ENCODE results near the gene PPM1M.
"Not testable (repeated sequence)": the region's sequence is repeated elsewhere in the genome, so short reads cannot be mapped to it uniquely, and the experiment has no call there.

PPM1M gene

DNA sequence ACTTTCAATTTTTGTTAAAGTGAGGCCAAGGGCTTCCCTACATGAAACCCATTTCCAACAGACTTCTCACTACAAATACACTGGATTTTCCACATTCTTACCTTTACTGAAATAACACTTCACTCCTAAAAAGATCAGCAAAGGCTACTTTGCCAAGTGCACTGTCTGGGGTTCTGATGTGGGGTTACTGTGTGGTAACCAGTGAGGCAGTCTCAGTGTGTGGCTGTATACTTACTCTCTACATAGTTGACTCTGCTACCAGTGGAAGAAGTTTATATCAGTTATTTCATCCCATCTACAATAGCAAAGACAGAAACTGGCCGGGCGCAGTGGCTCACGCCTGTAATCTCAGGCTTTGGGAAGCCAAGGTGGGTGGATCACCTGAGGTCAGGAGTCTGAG lies 27.3 kb downstream of the PPM1M start:
- H3K27me3 ChIP-seq (ENCODE audit: low read depth) = no peaks in the 10 kb centered on the region

DNA sequence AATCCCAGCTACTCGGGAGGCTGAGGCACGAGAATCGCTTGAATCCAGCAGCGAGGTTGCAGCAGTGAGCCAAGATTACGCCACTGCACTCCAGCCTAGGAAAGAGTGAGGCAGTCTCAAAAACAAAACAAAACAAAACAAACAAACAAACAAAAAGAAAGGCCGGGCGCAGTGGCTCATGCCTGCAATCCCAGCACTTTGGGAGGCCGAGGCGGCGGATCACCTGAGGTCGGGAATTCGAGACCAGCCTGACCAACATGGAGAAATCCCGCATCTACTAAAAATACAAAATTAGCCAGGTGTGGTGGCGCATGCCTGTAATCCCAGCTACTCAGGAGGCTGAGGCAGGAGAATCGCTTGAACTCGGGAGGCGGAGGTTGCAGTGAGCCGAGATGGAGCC lies 29.2 kb downstream of the PPM1M start:
- H3K4me1 ChIP-seq = peaks cover 30% of the 10 kb centered on the region
- DNase-seq (ENCODE audit: low spot score in 2 of 2); H3K27me3 ChIP-seq (ENCODE audit: low read depth); H3K9me3 ChIP-seq; H3K4me3 ChIP-seq: not testable (repeated sequence)
- in situ Hi-C loops (cut with MboI; ENCODE audit: low sequenced_read_pairs) = loop anchor here (25.0 kb wide), 1 partner anchor 413 kb away; the partner anchor contains the start of genes GNL3 and PBRM1
- peaks cover 66% of the 10 kb centered on the region for H3K36me3 ChIP-seq (replicated peaks)

More for the DNA sequence above, 27.3 kb downstream of the PPM1M start:
- H3K4me1 ChIP-seq = peaks cover 23% of the 10 kb centered on the region
- DNase-seq (ENCODE audit: low spot score in 2 of 2) = no peak
- H3K9me3 ChIP-seq = no peaks in the 10 kb centered on the region
- peaks cover 83% of the 10 kb centered on the region for H3K36me3 ChIP-seq (replicated peaks)
- in situ Hi-C loops (cut with MboI; ENCODE audit: low sequenced_read_pairs) = loop anchor here (25.0 kb wide), 1 partner anchor 414 kb away; the partner anchor contains the start of genes GNL3 and PBRM1
- H3K4me3 ChIP-seq = peak overlapping the region; percentile 2; the same call in 1 of the 2 replicates

DNA sequence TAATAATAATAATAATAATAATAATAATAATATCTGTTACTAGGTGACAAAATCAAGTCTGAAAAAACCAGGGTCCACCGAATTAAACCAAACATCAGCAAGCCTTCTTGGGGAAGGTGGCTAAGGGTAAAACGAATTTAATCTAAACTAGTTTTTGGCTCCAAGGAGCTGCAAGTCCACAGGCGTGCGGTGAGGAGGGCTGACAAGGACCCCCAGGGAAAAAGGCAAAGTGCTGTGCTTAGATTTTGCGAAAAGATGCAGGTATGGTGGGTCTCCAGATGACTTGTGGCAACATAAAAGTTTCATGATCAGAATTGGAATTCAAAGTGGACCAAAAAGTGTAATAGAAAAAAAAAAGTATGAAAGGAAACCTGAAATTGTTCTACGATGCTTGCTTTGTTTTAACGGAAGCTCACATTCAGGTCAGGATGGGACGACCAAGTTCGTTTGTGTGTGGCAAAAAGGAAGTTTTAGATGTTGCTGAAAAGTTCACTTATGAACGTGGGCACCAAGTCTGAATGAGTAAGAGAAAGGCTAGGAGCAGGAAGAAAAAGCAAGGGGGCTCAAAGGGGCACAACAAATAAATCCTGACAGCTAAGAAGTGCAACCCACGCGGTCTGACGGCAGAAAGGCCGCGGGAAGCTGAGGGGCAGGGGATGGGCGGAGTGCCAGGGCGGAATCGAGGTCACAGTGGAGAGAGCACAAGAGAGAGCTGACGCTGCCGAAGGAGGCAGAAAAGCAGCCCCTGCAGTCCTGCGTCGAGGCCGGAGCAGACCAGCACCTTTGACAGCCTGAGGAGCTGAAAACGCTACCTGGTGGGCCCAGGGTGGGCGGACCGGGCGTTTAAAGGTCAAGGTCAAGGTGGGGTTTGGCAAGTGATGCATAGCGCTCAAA lies 31.8 kb downstream of the PPM1M start:
- DNase-seq (ENCODE audit: low spot score in 2 of 2) = peak; percentile 55 to 89
- Histone ChIP-seq H3K36me3 (replicated peaks) (peaks cover 47% of the 10 kb centered on the region), H3K4me1 (peaks cover 36% of the 10 kb centered on the region), H3K4me3 (peak overlapping the region; percentile 78), H3K9me3 (no peaks in the 10 kb centered on the region), H3K27me3 (ENCODE audit: low read depth) (no peaks in the 10 kb centered on the region)
- in situ Hi-C loops (cut with MboI; ENCODE audit: low sequenced_read_pairs) = no loop called here

DNA sequence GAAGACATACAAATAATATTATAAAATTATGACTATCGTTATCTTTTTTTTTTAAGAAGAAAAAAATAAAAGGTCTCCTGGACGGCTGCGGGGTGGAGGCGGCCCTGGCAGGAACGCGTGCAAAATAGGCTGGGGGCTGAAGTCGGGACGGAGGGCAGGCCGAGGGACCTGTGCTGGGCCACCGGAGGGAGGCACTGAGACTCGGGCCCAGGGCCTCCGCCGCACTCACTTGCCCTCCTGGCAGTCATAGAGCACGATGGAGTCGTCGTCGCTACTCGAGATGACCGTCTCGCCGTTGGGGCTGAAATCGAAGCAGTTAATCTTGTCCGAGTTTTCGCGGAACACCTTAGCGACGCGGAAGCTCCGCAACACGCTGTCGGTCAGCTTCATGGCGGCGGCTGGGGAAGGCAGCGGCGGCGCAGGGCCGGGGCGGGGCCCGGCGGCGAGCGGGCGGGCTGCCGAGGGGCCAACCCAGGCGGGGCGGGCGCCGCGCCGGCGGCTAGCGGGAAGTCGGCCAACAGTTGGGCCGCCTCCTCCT lies 32.5 kb downstream of the PPM1M start:
- Histone ChIP-seq H3K27me3 (ENCODE audit: low read depth) (no peaks in the 10 kb centered on the region), H3K36me3 (replicated peaks) (peaks cover 43% of the 10 kb centered on the region), H3K4me3 (peak overlapping the region; percentile 78), H3K9me3 (no peaks in the 10 kb centered on the region), H3K4me1 (peaks cover 30% of the 10 kb centered on the region)
- DNase-seq (ENCODE audit: low spot score in 2 of 2) = peak in 1 of 2 experiments; percentile 21
- in situ Hi-C loops (cut with MboI; ENCODE audit: low sequenced_read_pairs) = no loop called here

DNA sequence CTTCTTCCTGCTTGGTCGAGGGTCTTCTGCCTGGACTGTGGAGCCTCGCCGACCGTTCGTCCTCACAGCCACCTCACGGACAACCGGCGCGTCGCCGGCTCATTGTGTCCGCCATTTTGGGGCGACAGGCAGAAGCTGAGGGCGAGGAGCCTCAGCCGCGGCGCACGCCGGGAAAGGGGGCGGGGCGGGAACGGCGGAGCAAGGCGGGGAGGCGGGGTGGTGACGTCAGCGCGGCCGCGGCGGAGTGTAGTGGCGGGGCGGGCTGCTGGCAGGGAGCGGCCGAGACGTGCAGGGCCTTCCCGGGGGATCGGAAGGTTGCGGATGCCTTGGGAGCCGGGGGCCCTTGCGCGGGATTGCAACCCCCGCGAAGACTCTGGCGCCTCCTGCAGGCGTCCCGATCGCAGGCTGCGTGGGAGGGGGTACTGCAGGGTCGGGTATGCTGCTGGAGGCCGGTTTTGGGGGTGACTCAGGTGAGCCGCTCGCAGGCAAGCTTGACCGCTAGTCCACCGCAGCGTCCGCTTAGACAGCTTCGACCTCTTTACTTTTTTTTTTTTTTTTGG lies 33.0 kb downstream of the PPM1M start, which contains the start of gene WDR82:
Gene WDR82 (minus strand): TSS at position 140 of the 560 bp plus-strand sequence. CDS start 288 bp downstream, outside the sequence.
- in situ Hi-C loops (cut with MboI; ENCODE audit: low sequenced_read_pairs) = no loop called here
- Histone ChIP-seq H3K27me3 (ENCODE audit: low read depth) (no peaks in the 10 kb centered on the region), H3K9me3 (no peaks in the 10 kb centered on the region), H3K36me3 (replicated peaks) (peaks cover 39% of the 10 kb centered on the region), H3K4me3 (peak within 1 kb of the TSS; percentile 78), H3K4me1 (peaks cover 26% of the 10 kb centered on the region)
- peak; percentile 93 to 99 for DNase-seq (ENCODE audit: low spot score in 2 of 2)

DNA sequence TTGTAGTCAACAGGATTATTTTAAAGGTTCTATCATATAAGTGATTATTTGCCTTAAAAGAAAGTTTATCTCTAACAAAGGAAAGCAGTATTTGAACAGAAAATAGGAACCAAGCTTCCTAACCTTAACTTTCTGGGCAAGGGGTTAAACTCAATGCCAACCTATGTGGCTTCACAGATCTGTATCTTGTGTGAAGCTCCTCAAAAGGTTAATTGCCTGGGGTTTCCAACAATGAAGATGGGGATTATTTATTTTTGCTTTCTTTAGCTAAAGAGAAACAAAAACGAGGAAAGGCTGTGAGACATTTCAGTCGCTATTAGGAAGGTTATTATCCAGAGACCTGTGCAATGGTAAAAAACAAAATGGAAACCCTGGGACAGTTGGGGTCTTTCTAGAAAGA lies 34.0 kb downstream of the PPM1M start:
- peak overlapping the region; percentile 78 for H3K4me3 ChIP-seq
- no peaks in the 10 kb centered on the region for H3K27me3 ChIP-seq (ENCODE audit: low read depth)
- in situ Hi-C loops (cut with MboI; ENCODE audit: low sequenced_read_pairs) = no loop called here
- peaks cover 20% of the 10 kb centered on the region for H3K4me1 ChIP-seq
- no peak for DNase-seq (ENCODE audit: low spot score in 2 of 2)
- peaks cover 29% of the 10 kb centered on the region for H3K36me3 ChIP-seq (replicated peaks)
- no peaks in the 10 kb centered on the region for H3K9me3 ChIP-seq

DNA sequence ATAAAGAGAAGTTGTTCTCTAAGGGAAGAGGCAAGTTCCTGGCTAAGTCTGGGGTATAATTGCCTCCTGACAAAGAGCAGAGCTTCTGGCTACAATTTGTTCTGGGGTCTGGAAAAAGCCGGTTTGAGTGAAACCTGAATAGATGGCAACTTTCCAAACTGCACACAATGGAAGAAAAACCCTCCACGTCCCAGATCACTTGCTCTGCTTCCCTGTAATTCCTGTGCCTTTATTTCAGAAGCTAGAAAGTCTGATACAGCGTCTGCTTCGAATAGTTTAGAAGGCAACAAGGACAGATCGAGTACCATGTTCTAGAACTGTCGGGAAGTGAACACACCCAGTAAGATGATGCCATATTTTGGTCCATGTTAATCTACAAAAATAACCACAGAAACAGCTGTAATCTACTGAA lies 34.5 kb downstream of the PPM1M start:
- Histone ChIP-seq H3K36me3 (replicated peaks) (peaks cover 26% of the 10 kb centered on the region), H3K27me3 (ENCODE audit: low read depth) (no peaks in the 10 kb centered on the region), H3K9me3 (no peaks in the 10 kb centered on the region), H3K4me3 (no peak overlapping the region), H3K4me1 (peaks cover 20% of the 10 kb centered on the region)
- in situ Hi-C loops (cut with MboI; ENCODE audit: low sequenced_read_pairs) = no loop called here
- DNase-seq (ENCODE audit: low spot score in 2 of 2) = peak; percentile 78 to 93

DNA sequence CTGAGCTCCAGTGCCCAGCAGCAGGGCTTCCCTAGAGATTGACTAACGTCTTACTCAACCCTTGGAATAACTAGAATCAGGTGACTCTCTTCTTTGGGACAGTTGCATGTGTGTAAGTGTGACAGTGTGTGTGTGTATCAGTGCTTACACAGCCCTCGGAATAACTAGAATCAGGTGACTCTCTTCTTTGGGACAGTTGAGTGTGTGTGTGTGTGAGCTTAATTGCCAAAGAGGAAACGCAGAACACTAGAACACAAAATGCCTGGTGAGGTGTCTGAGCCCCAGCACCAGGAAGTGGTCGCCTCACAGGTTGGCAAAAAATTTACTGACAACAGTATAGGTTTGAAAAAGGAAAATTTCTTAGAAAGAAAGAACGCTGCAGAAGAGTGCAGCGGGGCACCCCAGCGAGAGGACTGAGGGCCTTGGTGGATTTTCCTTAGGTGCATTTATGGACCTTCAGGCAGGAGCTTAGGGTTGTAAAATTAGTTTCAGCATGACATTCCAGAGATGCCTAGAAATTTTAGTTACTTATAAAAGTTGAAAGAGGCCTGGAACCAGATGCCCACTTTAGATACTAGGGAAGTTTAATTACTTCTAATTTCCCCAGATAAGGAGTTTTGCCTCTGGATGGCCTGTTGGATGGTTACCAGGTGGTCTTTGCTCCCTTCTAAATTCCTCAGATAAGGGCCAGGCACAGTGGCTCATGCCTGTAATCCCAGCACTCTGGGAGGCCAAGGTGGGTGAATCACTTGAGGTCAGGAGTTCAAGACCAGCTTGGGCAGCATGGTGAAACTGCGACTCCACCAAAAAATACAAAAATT lies 36.6 kb downstream of the PPM1M start:
- H3K9me3 ChIP-seq = no peaks in the 10 kb centered on the region
- H3K4me1 ChIP-seq = peaks cover 18% of the 10 kb centered on the region
- DNase-seq (ENCODE audit: low spot score in 2 of 2) = no peak
- peaks cover 14% of the 10 kb centered on the region for H3K36me3 ChIP-seq (replicated peaks)
- in situ Hi-C loops (cut with MboI; ENCODE audit: low sequenced_read_pairs) = no loop called here
- H3K27me3 ChIP-seq (ENCODE audit: low read depth) = no peaks in the 10 kb centered on the region
- no peak overlapping the region for H3K4me3 ChIP-seq

DNA sequence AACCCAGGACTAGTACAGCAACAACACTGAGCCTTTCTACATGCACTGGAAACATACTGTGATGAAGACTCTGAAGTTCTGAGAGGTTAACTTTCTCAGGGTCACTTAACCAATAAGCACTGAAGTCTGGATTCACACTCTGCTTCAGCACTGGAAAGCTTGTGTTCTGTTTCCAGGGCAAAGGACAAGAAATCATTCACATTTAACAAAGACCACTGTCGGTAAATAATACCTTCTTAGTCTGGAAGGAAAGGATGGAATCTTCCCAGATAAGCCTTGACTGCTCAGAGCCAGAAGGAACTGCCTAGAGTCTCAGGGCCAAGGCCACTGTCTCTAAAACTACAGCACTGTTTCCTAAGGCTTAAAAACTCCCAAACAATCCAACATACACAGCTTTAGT lies 37.7 kb downstream of the PPM1M start:
- Histone ChIP-seq H3K4me3 (no peak overlapping the region), H3K36me3 (replicated peaks) (peaks cover 5% of the 10 kb centered on the region), H3K4me1 (peaks cover 18% of the 10 kb centered on the region), H3K9me3 (no peaks in the 10 kb centered on the region), H3K27me3 (ENCODE audit: low read depth) (no peaks in the 10 kb centered on the region)
- no peak for DNase-seq (ENCODE audit: low spot score in 2 of 2)
- in situ Hi-C loops (cut with MboI; ENCODE audit: low sequenced_read_pairs) = no loop called here

DNA sequence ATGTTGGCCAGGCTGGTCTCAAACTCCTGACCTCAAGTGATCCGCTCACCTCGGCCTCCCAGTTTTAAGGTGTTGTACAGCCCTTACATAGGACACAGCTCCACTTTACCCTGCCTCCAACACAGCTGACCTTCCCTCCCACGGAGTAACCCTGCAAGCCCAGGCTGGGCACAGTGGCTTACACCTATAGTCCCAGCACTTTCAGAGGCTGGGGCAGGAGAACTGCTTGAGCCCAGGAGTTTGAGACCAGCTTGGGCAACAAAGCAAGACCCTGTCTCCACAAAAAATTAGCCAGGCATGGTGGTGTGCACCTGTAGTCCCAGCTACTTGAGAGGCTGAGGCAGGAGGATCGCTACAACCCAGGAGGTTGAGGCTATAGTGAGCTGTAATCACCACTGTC lies 38.5 kb downstream of the PPM1M start:
- peaks cover 18% of the 10 kb centered on the region for H3K4me1 ChIP-seq
- not testable (repeated sequence) for DNase-seq (ENCODE audit: low spot score in 2 of 2)

DNA sequence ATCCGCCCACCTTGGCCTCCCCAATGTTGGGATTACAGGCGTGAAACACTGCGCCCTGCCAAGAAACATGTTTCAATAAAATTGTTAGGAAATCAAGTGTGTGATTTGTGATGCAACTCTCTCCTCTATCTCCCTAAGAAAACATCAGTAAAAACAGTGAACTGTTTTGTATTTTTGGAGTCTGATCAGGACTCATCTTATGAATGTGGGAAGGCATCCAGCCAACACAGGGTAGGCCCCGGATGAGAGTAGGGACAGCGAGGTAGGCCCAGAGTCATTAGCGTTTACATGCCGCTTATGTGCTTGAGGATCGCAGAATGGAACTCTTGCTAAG lies 41.2 kb downstream of the PPM1M start:
- peak overlapping the region; percentile 100 for H3K4me3 ChIP-seq
- no peaks in the 10 kb centered on the region for H3K9me3 ChIP-seq
- H3K4me1 ChIP-seq = peaks cover 4% of the 10 kb centered on the region
- no peaks in the 10 kb centered on the region for H3K27me3 ChIP-seq (ENCODE audit: low read depth)
- in situ Hi-C loops (cut with MboI; ENCODE audit: low sequenced_read_pairs) = no loop called here
- peaks cover 5% of the 10 kb centered on the region; the same call in 1 of the 2 replicates for H3K36me3 ChIP-seq (replicated peaks)
- DNase-seq (ENCODE audit: low spot score in 2 of 2) = no peak

More for the DNA sequence above, 38.5 kb downstream of the PPM1M start:
- in situ Hi-C loops (cut with MboI; ENCODE audit: low sequenced_read_pairs); H3K9me3 ChIP-seq; H3K27me3 ChIP-seq (ENCODE audit: low read depth); H3K36me3 ChIP-seq (replicated peaks); H3K4me3 ChIP-seq: not testable (repeated sequence)

DNA sequence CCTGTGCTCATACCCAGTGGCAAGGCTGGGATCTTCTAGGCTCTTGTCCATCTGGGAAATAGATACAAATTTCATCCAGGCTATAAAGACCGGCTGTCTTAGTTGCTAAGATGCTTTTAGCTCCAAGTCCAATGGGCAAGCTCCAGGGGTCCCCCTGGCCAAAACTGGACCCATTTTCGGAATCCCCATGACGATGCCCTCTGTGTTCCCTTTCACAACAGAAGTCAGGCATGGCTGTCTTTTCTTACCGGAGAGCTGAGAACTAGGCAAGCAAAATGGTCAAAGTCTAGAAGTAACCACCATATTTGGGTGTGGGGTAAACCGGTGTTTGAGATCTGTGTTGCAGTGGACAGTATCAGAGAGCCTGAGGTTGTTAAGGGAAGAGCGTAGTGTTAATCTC lies 43.1 kb downstream of the PPM1M start:
- no peak for DNase-seq (ENCODE audit: low spot score in 2 of 2)
- in situ Hi-C loops (cut with MboI; ENCODE audit: low sequenced_read_pairs) = no loop called here
- H3K36me3 ChIP-seq (replicated peaks) = no peaks in the 10 kb centered on the region; the same call in 1 of the 2 replicates
- no peaks in the 10 kb centered on the region for H3K27me3 ChIP-seq (ENCODE audit: low read depth)
- peaks cover 4% of the 10 kb centered on the region for H3K4me1 ChIP-seq
- peak overlapping the region; percentile 100 for H3K4me3 ChIP-seq
- no peaks in the 10 kb centered on the region for H3K9me3 ChIP-seq

DNA sequence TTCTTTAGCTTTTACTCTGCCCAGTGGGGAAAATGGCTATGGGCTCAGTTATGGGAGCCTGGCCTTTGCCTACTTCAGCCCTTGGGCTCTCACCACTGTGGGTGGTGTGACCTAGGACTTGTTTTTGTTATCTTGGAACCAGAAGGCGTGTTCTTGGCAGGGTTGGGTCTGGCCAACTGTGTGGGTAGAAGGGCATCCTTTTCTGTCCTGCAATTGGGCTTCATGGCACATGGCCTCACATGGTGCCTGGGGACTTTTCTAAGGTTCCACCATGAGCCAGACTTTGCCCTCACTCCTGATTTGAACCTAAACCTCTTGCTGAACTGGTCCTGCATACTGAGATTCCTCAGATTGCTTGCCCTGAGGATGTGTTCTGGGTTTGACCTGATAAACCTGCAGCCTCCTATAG lies 43.8 kb downstream of the PPM1M start:
- no peak for DNase-seq (ENCODE audit: low spot score in 2 of 2)
- H3K9me3 ChIP-seq = no peaks in the 10 kb centered on the region
- H3K4me1 ChIP-seq = peaks cover 4% of the 10 kb centered on the region
- no peaks in the 10 kb centered on the region; the same call in 1 of the 2 replicates for H3K36me3 ChIP-seq (replicated peaks)
- in situ Hi-C loops (cut with MboI; ENCODE audit: low sequenced_read_pairs) = no loop called here
- H3K27me3 ChIP-seq (ENCODE audit: low read depth) = no peaks in the 10 kb centered on the region
- no peak overlapping the region for H3K4me3 ChIP-seq
